Thyroid gland (tissue), 4 donors: ENCODE results near the gene MYOG. TPM values are rescaled to one million over a fixed set of nuclear protein-coding genes. Genes with fewer than 3 reads are reported as not detected.

Experiments used
- DNase-seq, 2 donors: peaks; one replicate each; pipeline ENCODE4 v3.0.0-alpha.2; 2019
- H3K27ac ChIP-seq, 3 donors: fragments of 200-600 bp; sonication (generic); 1 replicate in 2 of 3; 2 replicates in 1 of 3; pipeline ENCODE4 v1.5.1; 2016 to 2019; ENCODE audit warnings: mild to moderate bottlenecking in 1 of 3, moderate library complexity in 1 of 3
- H3K27me3 ChIP-seq: fragments of 200-600 bp; sonication (generic); one replicate; pipeline ENCODE4 v1.5.1; 2019
- H3K36me3 ChIP-seq, 2 donors: fragments of 200-600 bp; sonication (generic); one replicate each; pipeline ENCODE4 v1.5.1; 2016 to 2019
- H3K4me1 ChIP-seq, 2 donors: fragments of 200-600 bp; sonication (generic); one replicate each; pipeline ENCODE4 v1.5.1; 2017 to 2019
- H3K4me3 ChIP-seq, 3 donors: fragments of 200-600 bp; sonication (generic); replicated peaks in 1 of 3; 1 replicate in 2 of 3; 2 replicates in 1 of 3; pipeline ENCODE4 v1.5.1; 2016; ENCODE audit warnings: mild to moderate bottlenecking in 1 of 3
- H3K9me3 ChIP-seq: fragments of 200-600 bp; sonication (generic); one replicate; pipeline ENCODE4 v1.5.1; 2017
- POLR2A ChIP-seq, 2 donors: fragments of 450-650 bp; IDR thresholded peaks; one replicate each; pipeline ENCODE4 v1.6.1; 2017; ENCODE audit warnings: antibody characterized with exemption in 2 of 2, mild to moderate bottlenecking in 2 of 2, moderate library complexity in 1 of 2
- WGBS, 2 donors: methylation state at CpG; one replicate each; pipeline ENCODE4 v1.1.5; 2017; 5-methylcytosine and 5-hydroxymethylcytosine counted together
- intact Hi-C: fragments of 100-400 bp; cut with DNase I; formaldehyde crosslinking; loops from one replicate; pipeline ENCODE4 v1.15.1; 2023
- total RNA-seq, 4 donors: library from RNA; depleted of rRNA; stranded (reverse); fragments of >200 nt; gene quantifications; one replicate each; pipeline ENCODE4 v1.2.3, GENCODE V29; 2016
- TF ChIP-seq, protein P1 (sequence below), 6 experiments: fragments of 200-600 bp in 3 of 6; fragments of 450-650 bp in 3 of 6; sonication (generic) in 3 of 6; IDR thresholded peaks; one replicate each; pipeline ENCODE4 v1.5.1; 2016 to 2019; ENCODE audit warnings: antibody characterized with exemption in 6 of 6, mild to moderate bottlenecking in 2 of 6, inconsistent platforms in 1 of 6, moderate library complexity in 1 of 6

Gene MYOG
- total RNA-seq, 4 donors from 2014 or later, result not detected

DNA sequence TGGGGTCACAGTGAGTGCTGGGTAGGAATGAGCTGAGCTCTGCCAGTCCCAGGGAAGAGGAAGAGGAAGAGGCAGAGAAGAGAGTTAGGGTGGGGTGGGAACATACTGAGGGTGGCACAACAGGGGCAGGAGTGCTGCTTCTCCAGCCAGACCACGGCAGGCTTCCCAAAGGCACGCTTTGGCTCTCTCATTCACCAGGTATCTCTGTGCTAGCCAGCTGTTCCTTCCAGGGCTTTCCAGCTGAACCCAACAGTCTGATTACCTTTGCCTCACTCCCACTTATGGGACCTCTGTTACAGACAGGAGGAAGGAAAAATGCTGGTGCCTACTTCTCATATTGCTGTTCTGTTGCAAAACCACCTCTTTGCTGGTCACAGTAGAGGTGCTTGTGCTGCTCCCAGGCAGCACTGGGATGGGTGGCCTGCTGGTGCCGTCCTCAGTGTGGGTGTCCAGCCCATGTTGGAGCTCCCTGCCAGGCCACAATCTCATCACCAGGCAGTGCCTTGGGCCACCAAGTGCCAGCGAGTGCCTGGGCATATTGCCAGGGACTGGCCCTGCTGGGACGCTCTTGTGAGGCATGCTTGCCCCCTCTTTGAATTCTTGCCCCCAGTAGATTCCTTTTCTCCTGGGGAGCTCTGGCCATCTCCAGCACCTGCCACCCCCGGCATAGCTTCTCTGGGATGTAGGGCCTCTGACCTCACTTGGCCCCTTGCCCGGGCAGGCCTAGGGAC lies 43.9 kb upstream of the MYOG start:
- H3K27me3 ChIP-seq, result no peaks in the 10 kb centered on the region
- intact Hi-C loops, result no loop called here
- peaks cover 25 to 59% of the 10 kb centered on the region in 2 donors for H3K4me1 ChIP-seq
- no peak overlapping the region for H3K4me3 ChIP-seq
- DNase-seq, result peak; percentile 92 to 93
- TF ChIP-seq, protein P1, sequence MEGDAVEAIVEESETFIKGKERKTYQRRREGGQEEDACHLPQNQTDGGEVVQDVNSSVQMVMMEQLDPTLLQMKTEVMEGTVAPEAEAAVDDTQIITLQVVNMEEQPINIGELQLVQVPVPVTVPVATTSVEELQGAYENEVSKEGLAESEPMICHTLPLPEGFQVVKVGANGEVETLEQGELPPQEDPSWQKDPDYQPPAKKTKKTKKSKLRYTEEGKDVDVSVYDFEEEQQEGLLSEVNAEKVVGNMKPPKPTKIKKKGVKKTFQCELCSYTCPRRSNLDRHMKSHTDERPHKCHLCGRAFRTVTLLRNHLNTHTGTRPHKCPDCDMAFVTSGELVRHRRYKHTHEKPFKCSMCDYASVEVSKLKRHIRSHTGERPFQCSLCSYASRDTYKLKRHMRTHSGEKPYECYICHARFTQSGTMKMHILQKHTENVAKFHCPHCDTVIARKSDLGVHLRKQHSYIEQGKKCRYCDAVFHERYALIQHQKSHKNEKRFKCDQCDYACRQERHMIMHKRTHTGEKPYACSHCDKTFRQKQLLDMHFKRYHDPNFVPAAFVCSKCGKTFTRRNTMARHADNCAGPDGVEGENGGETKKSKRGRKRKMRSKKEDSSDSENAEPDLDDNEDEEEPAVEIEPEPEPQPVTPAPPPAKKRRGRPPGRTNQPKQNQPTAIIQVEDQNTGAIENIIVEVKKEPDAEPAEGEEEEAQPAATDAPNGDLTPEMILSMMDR (IDR thresholded peaks at IDR 0.05), result no peak
- TF ChIP-seq POLR2A (IDR thresholded peaks at IDR 0.05), result no peak
- H3K27ac ChIP-seq, result peak overlapping the region; percentile 32 to 53 (median 52)
- no peaks in the 10 kb centered on the region for H3K9me3 ChIP-seq
- WGBS, 2 donors, result 20 to 47% methylated on average over 4 to 7 of the region's 7 CpGs
- no peaks in the 10 kb centered on the region for H3K36me3 ChIP-seq

DNA sequence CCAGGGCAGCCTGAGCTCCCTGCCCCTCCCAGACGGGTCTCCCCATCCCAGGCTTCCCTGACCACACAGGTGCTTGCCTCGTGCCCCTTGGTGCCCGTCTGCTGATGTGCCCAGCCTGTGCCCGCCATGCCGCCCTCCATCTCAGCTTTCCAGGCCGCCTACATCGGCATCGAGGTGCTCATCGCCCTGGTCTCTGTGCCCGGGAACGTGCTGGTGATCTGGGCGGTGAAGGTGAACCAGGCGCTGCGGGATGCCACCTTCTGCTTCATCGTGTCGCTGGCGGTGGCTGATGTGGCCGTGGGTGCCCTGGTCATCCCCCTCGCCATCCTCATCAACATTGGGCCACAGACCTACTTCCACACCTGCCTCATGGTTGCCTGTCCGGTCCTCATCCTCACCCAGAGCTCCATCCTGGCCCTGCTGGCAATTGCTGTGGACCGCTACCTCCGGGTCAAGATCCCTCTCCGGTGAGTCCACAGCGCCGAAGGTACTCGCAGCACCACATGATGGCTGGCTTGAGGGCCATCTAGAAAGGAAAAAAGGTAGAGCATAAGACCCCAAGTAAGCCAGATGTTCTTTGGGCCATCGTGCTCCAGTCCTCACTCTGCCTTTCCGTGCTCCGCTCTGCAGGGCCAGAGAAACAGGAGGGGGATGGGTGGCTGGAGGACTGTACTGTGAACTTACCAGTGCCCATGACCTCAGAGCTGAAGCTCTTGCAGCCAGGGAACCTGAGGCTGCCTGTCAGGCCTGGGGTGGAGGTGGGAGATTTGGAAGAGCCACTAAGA lies 43.1 kb upstream of the MYOG start:
- H3K27ac ChIP-seq, result peak overlapping the region; percentile 32 to 53 (median 52)
- H3K36me3 ChIP-seq, result no peaks in the 10 kb centered on the region
- no peak for DNase-seq
- intact Hi-C loops, result no loop called here
- WGBS, 2 donors, result 83 to 88% methylated on average over 20 to 24 of the region's 29 CpGs
- H3K4me3 ChIP-seq, result no peak overlapping the region
- H3K4me1 ChIP-seq, result peaks cover 25 to 56% of the 10 kb centered on the region in 2 donors
- H3K9me3 ChIP-seq, result no peaks in the 10 kb centered on the region
- TF ChIP-seq POLR2A (IDR thresholded peaks at IDR 0.05), result no peak
- TF ChIP-seq, protein P1 (IDR thresholded peaks at IDR 0.05), result no peak
- no peaks in the 10 kb centered on the region for H3K27me3 ChIP-seq

DNA sequence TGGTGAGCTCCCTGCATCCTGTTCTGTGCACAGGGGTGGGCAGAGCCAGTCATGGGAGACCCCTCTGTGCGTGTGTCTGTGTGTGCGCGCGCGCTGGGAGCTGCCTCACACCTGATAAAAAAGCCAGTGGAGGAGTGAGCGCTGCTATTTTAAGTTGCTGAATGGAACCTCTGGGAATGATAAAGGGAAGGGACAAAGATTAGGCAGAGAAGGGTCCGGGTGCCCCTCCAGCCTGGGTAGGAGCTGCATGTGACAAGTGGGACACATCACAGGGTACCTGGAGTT lies 42.6 kb upstream of the MYOG start:
- H3K4me1 ChIP-seq, result peaks cover 25 to 51% of the 10 kb centered on the region in 2 donors
- H3K4me3 ChIP-seq, result peak overlapping the region; percentile 10 to 40 (median 21)
- no peaks in the 10 kb centered on the region for H3K27me3 ChIP-seq
- DNase-seq, result no peak
- intact Hi-C loops, result no loop called here
- no peaks in the 10 kb centered on the region for H3K36me3 ChIP-seq
- TF ChIP-seq, protein P1 (IDR thresholded peaks at IDR 0.05), result no peak
- no peak for TF ChIP-seq POLR2A (IDR thresholded peaks at IDR 0.05)
- H3K9me3 ChIP-seq, result no peaks in the 10 kb centered on the region
- WGBS, 2 donors, result 13 to 30% methylated on average over 6 to 7 of the region's 7 CpGs
- peak overlapping the region; percentile 45 to 55 (median 48) for H3K27ac ChIP-seq

DNA sequence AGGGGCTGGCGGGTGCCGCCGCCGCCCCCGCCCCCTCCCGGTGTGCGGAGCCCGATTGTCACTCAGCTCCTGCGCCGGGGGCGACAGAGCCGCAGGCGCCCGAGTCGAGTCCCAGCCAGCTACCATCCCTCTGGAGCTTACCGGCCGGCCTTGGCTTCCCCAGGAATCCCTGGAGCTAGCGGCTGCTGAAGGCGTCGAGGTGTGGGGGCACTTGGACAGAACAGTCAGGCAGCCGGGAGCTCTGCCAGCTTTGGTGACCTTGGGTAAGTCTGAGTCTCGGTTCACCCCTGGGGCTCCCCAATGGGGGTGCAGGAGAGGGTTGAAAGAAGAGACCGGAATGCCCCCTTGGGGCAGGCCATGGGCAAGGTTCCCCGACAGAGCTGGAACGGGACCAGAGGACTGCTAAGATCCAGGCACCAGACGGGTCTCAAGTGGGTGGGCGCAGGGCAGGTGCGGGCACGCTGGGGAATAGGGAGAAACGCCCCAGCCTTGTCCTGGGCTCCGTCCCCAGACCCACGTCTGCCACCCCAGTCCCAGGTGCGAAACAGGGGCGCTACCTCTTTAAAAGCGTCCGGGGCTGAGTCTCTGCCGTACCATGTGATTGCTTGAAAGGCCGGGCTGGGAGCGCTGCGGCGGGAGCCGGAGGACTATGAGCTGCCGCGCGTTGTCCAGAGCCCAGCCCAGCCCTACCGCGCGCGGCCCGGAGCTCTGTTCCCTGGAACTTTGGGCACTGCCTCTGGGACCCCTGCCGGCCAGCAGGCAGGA lies 42.0 kb upstream of the MYOG start, which contains the start of gene ADORA1:
Gene ADORA1, plus strand, starts transcription at position 61 of the 765 bp plus-strand sequence. CDS start 1,116 bp downstream, outside the sequence.
- no peaks in the 10 kb centered on the region for H3K9me3 ChIP-seq
- TF ChIP-seq POLR2A (IDR thresholded peaks at IDR 0.05), result peak in 1 of 2 donors; percentile 55
- TF ChIP-seq, protein P1 (IDR thresholded peaks at IDR 0.05), result no peak
- peaks cover 25 to 51% of the 10 kb centered on the region in 2 donors for H3K4me1 ChIP-seq
- no peaks in the 10 kb centered on the region for H3K36me3 ChIP-seq
- H3K4me3 ChIP-seq, result peak within 1 kb of the TSS; percentile 10 to 40 (median 21)
- intact Hi-C loops, result no loop called here
- DNase-seq, result peak; percentile 80 to 85
- H3K27ac ChIP-seq, result peak within 1 kb of the TSS; percentile 45 to 55 (median 48)
- WGBS, 2 donors, result 1 to 4% methylated on average over 6 to 17 of the region's 51 CpGs
- no peaks in the 10 kb centered on the region for H3K27me3 ChIP-seq
